ENCODE results near the gene KRT5. TPM values are rescaled to one million over a fixed set of nuclear protein-coding genes. Genes with fewer than 3 reads are reported as not detected.

The KRT5 gene
- total RNA-seq, 1 donor from 2014 or later: 1.6 TPM

GRCh38 chr12:52552055-52552454 is 31.9 kb upstream of the KRT5 start:
- no peak for TF ChIP-seq CTCF (IDR thresholded peaks at IDR 0.05)
- Histone ChIP-seq H3K9me3 (no peaks in the 10 kb centered on the region), H3K4me3 (no peak overlapping the region), H3K27me3 (no peaks in the 10 kb centered on the region), H3K36me3 (no peaks in the 10 kb centered on the region), H3K27ac (no peak overlapping the region), H3K4me1 (no peaks in the 10 kb centered on the region)
- intact Hi-C loops (cut with DNase I): no loop called here
- DNase-seq (ENCODE audit: low spot score in 2 of 2): no peak

- Histone ChIP-seq H3K27ac (no peak overlapping the region), H3K4me3 (no peak overlapping the region), H3K36me3 (no peaks in the 10 kb centered on the region), H3K9me3 (no peaks in the 10 kb centered on the region), H3K27me3 (no peaks in the 10 kb centered on the region), H3K4me1 (no peaks in the 10 kb centered on the region)
- no peak for TF ChIP-seq CTCF (IDR thresholded peaks at IDR 0.05)
- intact Hi-C loops (cut with DNase I): no loop called here
- no peak for DNase-seq (ENCODE audit: low spot score in 2 of 2)
Measured at GRCh38 chr12:52551216-52551865, 31.1 kb upstream of the KRT5 start.

GRCh38 chr12:52546126-52546525 is 25.9 kb upstream of the KRT5 start:
- Histone ChIP-seq H3K36me3 (no peaks in the 10 kb centered on the region), H3K4me3 (no peak overlapping the region), H3K9me3 (no peaks in the 10 kb centered on the region), H3K27ac (no peak overlapping the region), H3K27me3 (no peaks in the 10 kb centered on the region), H3K4me1 (no peaks in the 10 kb centered on the region)
- no peak for TF ChIP-seq CTCF (IDR thresholded peaks at IDR 0.05)
- no peak for DNase-seq (ENCODE audit: low spot score in 2 of 2)
- intact Hi-C loops (cut with DNase I): no loop called here

- no peaks in the 10 kb centered on the region for H3K9me3 ChIP-seq
- no peaks in the 10 kb centered on the region for H3K36me3 ChIP-seq
- TF ChIP-seq CTCF (IDR thresholded peaks at IDR 0.05): peak in 1 of 3 experiments; percentile 21
- peak overlapping the region; percentile 4 to 72 for H3K27ac ChIP-seq
- intact Hi-C loops (cut with DNase I): no loop called here
- H3K27me3 ChIP-seq: no peaks in the 10 kb centered on the region
- H3K4me1 ChIP-seq: no peaks in the 10 kb centered on the region
- no peak for DNase-seq (ENCODE audit: low spot score in 2 of 2)
- H3K4me3 ChIP-seq: no peak overlapping the region
Measured at GRCh38 chr12:52543985-52544883, 24.0 kb upstream of the KRT5 start.

- intact Hi-C loops (cut with DNase I): no loop called here
- no peak for DNase-seq (ENCODE audit: low spot score in 2 of 2)
Measured at GRCh38 chr12:52542785-52543318, 22.7 kb upstream of the KRT5 start.

More at GRCh38 chr12:52542785-52543318, 22.7 kb upstream of the KRT5 start:
- no peaks in the 10 kb centered on the region for H3K36me3 ChIP-seq
- no peaks in the 10 kb centered on the region for H3K27me3 ChIP-seq
- no peaks in the 10 kb centered on the region for H3K9me3 ChIP-seq
- no peaks in the 10 kb centered on the region for H3K4me1 ChIP-seq
- H3K4me3 ChIP-seq: no peak overlapping the region
- no peak overlapping the region for H3K27ac ChIP-seq
- TF ChIP-seq CTCF (IDR thresholded peaks at IDR 0.05): no peak
